ENCODE measurements around the gene HLA-DRA.

- TF ChIP-seq CTCF (conservative IDR thresholded peaks at IDR 0.05 in 1 of 2, IDR thresholded peaks at IDR 0.05 in 1 of 2; ENCODE audit: extremely low read depth in 1 of 2, insufficient read depth in 1 of 2, low read depth in 1 of 2, low read length in 2 of 2) (no peak), EZH2 (IDR thresholded peaks at IDR 0.05; ENCODE audit: borderline replicate concordance, low read length) (no peak)
Observed at GRCh38 chr6:32393665-32394420, 45.8 kb upstream of the HLA-DRA start.
